GM19397 (cell line): ENCODE measurements around the gene SLC9A9.

Experiments used
- ATAC-seq: cut with Tn5 transposase; IDR thresholded peaks from one replicate; pipeline ENCODE4 v1.9.1; 2021; ENCODE audit warnings: mild to moderate bottlenecking, moderate library complexity; ENCODE audit not compliant: unreplicated experiment

Gene SLC9A9

DNA sequence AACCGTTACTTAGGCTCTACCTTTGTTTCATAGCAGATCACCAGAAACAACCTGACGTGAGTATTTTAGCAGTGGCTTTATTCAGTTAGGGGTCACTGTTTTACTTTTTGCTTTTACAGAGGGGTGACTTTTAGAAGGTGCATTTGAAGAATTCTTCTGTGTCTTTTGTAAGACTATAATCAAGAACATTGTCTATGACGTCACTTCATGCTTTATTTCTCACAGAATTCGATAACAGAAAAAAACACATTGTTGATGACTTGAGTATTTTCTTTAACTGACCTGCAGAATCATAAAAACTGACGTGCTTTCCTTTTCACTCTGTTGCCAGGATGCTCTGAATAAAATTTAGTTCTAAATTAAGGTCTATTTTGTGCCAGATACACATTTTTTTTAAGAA is 244.5 kb downstream of the SLC9A9 start:
- no peak for ATAC-seq

DNA sequence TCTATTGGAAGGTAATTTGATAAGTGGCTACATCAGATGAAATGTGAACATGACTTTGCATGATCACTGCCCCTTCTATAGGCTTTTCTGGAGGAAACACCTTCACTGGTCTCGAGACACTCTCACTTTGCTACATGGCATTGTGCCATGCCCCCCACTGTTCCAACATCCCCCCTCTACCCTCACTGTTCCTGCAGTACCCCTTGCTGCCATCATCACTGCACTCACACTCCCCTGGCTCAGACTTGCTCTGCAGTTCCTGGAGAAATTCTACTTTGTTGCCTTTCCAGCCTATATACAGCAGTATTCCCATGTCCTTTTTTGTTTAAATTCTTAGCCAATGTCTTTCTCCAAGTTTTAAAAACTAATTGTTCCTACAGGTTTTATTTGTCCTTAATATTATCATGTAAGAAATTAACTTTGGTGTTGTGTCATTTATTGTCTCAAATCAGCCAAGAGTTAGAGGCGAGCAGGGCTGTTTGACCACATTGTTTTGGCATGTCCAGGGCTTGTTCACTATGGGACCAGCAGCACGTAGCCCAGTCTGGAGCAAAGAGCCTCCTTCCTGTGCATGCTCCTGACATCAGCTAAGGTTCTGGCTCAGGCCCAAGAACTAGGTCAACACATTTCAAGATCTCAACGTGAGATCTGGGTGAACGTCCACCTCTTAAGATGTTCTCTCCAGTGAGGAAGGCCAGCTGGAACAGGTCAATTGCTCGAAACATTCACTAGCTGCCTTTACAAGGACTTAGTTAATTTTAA is 246.4 kb downstream of the SLC9A9 start:
- ATAC-seq: no peak

DNA sequence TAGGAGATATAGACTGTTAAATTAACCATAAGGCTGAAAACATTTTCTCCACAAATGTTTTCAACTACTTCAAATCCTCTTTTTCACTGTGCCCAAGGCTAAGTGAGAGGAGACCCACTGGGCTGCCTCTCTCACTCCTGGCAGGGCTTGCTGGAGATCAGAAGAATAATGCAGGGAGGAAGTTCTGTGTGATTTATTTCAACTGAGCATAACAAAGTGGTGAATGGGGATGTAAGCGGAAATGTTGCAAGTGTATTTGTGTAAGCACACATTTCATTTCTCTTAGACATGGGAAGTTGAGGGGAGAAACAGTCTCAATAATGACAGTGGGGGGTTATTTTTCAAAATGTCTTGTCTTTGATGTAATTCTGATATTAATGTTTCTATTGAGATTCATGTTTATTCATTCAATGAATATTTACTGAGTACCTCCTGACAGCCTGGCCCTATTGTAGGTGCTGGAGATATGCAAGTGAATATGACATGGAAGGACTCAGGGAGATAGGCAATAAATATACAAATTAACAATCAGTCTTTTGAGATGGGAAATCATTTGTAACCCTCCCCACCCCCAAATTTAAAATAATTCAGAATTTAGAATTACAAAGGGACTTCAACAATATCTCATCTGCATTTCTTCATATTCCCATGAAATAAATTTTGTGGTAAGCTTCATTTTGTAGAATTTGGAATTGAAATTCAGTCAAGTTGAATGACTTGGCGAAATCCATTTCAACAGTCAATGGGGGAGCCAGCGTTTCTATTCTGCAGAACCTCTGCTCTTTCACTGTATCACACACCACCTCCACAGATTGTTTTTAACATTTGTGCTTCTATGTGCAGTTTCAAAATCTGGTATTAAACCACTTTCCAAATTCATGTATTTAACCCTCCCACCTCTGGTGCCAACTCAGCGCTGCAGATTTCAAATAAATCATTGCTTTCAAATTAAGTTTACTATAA is 247.2 kb downstream of the SLC9A9 start:
- no peak for ATAC-seq

DNA sequence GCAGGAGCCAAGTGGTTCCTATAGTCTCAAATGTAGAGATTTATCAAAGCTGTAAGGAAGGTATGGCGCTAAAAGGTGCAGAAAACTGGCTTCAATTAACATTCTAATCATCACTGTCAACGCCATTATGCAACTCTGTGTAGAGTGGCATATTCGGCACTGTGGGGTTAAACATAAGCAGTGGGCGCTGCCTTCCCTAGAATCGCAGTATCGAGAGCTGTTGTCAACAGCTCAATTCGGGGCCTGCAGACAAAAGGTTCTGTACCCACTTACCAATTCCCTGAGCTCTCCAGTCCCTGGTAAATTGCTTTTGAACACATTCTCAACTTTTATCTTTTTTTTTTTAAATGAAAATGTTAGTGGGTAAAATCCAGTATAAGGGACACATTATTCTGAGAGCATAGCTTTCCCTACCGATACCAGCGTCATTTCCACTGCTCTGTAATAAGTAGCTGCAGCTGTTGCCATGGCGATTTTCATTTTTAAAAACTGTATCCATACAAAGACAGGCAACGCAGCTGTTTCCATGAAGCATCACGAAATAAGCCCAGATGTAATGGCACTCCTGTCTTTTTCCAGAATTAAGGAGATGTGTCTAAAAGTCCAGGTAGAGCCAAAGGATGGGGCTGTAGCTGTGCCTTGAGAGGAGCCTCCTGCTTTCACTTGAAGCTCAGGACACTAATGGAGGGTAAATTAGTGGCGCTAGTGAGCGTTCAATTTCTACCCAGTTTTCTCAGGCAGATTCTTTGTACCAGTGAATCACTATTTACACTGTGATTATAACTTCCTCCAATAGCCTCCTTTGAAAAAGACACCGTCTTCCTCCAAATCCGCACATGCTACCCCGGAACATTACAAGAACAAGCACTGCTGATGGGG is 250.3 kb downstream of the SLC9A9 start:
- no peak for ATAC-seq

DNA sequence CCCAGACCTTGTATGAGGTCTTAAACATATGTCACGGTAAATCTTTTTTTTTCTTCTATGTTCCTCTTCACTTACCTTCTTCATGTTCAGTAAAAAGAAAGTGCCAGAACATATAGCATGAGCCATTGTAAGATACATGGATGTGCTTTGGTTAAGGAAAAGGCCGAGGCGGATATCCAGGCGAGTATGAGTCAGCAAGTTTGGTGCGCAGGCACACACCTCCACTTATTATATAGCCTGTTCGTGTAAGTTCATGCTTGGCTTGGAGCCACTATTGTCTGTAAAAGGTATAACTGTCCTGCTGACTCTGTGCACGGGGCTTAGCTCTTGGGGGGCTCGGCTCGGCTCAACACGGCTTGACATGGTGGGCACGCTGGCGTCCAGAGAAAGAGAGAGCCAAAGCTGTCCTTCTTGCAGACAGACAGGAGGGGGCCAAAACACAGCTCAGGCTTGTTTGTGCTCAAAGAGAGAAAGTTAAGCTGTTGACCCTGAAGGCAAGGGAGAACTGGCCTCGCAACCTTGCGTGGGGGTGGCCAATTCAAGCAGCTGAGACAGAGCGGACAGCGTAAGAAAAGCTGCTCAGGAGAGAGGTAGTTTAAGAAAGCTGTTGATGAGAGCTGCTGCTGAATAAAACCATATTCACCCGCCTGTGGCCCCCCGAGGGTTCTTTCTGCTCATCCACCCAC is 251.2 kb downstream of the SLC9A9 start:
- ATAC-seq: no peak

DNA sequence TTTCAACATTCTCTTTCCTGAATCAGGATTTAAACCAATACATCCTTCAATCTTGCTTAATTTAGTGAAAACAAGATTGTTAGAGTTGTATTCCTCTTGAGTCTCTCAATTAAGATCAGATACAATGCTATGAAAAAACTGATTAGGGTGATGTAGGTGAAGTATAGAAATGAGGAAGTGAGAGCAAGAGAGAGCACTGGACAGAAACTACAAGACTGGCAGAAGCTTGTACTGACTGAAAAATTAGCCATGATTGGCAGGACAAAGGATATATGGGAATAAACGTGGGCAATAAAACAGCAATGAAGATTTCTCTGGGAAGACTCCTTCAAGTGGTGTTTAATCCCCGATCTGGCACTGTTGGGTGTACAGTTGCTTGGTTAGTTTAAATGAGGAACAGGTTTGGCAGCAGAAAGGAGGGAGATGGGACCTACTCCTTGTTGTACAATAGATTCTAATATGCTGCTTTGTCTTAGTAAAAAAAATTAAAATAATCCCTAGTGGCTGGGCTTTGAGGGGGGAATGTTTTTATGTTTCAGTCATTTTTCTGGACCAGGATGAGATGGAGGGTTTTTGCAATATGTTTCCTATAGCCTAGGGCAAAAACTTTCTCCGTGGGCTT is 252.7 kb downstream of the SLC9A9 start:
- ATAC-seq: peak; percentile 93

DNA sequence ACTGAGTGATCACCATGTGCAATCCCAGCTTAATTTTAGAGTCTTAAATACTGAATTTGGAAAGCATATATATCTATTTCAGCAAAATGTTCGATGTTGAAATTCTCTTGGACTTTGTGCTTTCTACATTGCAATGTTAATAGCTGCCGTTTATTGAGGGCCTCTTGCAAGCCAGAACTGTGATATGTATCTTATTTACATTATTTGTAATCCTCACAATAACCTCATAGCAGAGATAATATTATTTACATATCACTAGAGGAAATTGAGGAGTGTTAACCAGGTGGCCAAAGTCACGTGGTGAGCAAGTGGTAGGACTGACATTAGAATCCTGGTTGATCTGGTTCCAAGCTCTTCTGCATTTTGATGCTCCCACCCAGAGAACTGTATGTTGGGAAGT is 254.1 kb downstream of the SLC9A9 start:
- no peak for ATAC-seq

DNA sequence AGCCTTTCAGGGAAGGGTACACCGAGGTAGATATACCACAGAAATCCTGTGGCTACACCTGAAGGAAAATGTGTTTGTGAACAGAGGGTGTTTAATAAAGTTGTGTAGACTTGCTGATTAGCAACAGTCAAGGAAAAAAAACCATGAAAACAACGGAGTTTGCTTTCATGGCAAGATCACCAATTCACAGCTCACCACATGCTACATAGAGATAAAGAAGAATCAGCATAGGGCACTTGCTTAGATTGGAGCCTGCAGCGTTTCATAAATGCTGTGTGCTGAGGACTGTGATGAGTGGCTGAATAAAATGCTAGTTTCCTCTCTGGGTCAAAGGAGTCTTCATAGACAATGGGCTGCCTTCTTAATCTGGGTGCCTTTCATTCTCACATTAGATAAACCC is 257.6 kb downstream of the SLC9A9 start:
- ATAC-seq: no peak

DNA sequence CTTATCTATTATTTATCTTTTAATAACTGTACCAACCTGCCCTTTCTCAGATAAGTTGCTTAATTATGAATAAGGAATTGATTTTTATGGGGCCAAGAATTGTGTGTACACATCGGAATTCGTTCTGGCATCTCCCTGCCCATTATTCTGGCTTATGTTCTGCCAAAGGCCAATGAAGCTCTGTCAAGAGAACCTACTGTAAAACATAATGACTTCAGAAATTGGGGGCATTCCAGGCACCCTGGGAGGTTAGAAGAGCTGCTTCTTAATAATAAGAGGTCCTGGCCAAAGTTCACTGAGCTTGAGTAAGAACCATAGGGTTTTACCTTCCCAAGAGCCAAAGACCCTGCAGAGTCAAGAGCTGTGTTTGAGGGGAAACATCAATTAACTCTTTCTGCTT is 261.7 kb downstream of the SLC9A9 start:
- ATAC-seq: no peak

DNA sequence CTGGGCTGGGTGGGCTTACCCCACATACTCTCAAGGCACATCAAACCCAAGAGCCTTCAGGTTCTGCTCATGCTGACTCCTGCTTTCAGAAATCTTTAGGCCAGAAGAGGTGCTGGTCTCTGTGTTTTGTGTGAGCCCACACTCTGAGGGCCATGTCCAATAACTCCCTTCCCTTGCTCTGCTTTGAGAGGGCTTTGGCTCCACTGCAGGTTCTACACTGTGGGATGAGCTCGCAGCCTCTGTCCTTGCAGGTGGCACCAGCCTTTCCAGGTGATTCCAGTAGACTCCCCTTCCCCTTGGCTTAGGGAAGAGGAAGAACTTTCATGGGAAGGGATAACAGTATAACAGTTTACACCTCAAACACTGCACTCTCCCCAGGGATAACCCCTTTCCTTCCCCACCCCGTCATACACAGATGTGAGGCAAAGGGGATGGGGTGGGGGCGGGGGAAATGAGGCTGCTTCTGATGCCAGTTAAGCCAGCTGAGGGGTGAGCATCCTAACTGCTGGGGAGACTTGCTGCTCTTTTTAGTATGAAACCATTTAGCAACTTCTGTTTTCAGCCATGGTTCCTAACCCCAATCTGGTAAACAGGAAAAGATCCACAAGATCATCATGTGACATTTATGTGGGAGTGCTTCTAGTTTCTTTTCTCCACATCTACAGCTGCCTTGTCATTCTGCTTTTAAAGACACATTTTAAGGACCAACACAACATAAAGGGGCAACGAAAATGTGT is 262.4 kb downstream of the SLC9A9 start:
- no peak for ATAC-seq

DNA sequence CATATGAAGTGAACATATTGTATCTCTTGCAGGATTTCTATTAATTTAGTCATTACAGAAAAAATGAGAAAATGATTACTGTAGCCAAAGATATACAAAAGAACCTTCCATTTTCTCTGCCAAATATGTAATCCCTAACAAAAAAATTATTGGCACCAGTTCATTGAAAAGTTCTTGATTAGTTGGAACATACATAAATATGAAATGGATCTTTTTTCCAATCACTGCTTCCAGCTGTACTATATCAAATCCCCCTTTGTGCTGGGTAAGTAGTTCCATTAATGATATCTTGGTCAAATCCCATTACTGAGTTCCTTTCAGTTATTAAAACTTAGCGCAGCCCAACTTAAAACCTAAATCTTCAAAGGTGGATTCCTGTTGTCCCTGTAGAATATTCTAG is 263.8 kb downstream of the SLC9A9 start:
- ATAC-seq: no peak

DNA sequence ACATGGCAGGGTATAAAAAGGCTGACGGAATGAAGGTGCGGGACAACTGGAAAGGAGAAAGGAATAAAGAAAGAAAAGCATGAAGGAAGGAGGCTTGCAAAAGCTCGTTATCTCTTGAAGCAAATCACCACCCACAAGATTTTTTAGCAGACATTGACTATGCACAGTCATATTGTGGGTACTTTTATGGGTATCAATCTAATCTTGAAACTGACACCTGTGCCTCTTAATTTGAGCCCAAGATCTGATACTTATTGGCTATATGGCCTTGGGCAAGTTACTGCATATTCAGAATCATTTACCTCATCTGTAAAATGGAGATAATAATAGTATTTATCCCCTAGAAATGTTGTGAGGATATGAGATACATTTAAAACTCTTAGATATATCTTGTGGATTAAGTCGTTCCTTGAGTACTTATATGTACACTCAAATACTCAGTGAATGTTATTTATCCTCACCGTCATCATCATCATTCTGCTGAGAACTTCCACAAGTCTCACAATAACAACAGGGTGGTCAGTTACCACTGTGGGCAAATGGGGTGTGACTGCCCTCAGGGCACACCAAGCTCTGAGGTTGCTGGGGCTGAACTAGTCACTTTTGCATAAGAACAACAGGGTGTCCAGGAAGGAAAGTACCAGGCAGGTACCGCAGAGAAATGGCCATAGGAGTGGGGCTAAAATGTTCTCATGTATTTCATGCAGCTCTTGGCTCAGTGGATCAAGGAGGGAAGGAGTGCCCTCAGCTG is 266.1 kb downstream of the SLC9A9 start:
- ATAC-seq: no peak

DNA sequence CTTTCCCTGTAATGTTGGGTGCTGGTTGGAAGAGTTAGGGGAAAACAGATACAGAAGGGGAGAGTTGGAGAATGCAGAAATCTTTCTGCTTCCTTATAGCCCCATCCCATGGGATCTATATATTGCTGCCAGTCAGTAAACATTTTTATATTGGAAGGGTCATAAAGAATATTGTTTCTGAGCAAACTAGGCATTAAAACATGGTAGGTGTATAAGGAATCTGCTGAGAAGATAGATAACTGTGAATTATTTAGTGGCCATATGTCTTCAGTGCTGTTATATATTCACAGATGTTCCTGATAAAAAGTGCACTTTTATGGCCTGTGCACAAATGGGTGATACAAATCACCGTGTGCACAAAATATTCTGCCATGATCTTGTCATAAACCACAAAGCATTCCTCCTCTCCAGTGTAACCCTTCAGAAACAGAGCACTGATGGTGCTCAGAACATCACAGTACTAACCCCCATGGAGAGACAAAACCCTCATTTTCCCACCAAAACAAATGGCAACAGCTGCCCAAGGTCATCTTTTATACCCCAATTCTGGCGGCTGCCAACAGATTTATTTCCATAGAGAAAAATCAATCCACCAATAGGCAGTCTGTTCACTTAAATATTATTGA is 269.3 kb downstream of the SLC9A9 start:
- ATAC-seq: no peak

DNA sequence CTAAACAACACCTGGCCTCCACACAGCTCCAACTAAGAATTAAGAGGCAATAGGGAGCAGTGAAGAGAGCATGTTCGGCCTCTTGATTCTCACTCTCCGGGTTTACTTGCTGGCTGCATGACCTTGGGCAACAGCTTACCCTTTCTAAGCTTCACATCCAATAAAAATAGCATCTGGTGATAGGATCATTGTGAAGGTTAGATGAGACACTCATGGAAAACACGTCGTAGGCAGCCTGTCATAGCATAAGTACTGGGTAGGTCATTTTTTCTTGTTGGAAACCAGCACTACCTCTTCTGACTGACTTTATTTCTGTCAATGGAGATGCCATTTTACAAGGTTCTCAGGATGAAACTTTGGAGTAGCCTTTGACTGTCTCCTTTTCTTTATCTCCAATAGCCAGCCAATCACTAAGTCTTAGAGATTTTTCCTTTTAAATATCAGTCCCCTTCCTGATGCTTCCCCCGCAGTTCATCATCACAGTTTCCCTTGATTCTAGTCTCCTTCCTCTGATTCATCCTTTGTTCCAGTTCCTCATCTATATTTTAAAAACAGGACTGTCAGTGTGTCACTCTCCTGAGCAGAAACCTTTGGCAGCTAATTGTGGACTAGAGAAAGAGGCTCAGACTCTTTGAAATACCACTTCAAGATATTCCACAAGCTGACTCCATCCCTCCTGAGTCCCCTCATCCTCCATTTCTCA is 271.5 kb downstream of the SLC9A9 start:
- ATAC-seq: no peak

DNA sequence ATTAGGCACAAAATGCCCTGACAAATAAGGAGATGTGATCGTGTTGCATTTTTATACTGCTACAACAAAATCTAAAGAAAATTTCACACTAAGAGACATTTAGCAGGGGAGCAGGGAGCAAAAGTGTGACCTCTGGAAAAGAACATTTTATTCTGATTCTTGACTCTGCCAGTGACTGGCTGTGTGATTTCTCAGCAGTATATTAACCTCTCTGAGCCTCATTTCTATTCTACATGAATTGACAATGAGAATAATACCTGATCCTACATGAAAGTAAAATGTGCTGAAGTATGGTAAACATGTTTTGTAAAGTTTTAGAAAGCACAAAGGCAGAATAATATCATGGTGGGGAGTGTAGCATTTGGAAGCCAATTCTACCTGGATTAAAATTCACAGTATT is 273.3 kb downstream of the SLC9A9 start:
- no peak for ATAC-seq

DNA sequence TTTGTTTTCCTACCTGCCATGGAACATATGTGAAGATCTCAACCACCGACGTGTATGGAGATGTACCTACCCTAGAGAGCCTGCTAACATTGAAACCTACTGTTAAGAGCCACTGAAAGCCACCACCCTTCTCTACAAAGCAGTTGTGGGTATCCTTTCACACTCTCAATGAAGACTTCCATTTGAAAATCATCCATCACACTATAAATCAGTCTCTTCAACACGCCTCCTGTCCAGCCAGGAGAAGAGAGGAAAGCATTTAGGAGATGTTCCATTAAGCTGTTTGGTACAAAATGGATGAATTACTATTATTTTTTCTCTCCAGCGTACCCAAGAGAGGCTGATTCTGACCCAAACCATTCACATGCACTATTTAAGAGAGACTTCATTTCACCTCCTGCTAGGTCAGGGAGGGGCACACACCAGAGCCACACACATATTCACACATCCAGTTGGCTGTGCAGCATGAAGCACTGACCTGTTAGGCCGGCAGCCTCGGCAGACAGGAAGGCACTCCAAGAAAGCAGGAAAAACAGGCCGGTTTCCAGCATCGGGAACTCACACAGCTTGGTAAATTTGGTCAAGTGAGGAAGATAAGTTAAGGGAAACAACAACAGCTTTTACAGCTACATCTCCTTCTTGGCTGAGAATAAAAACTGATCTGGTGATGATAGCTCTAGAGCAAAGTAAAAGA is 274.5 kb downstream of the SLC9A9 start:
- no peak for ATAC-seq

DNA sequence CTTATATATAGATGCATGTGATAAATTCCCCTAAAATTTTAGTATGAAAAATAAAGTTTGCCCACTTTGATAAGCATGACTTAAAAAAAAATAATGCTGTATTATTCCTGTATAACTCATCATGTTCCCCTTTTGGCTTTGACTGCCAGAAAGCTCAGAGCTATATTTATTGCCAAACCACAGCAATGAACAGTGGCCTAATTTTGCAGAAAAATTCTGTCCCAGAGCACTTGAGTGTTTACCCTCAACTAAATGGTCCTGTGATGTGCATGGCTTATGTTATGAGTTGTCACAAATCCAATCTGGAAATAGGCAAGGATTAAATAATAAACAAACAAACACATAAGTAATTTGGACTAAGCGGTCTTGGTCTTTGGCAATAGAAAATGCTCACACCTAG is 276.7 kb downstream of the SLC9A9 start:
- no peak for ATAC-seq
